GM10248 (cell line): ENCODE measurements around the gene TAS1R3.
"Not testable (repeated sequence)": the region's sequence is repeated elsewhere in the genome, so short reads cannot be mapped to it uniquely, and the experiment has no call there.

Source experiments
- CTCF ChIA-PET: fragments of 300-600 bp; sonication (Branson Sonifier 250); formaldehyde crosslinking; extraction: SDS; loops from one replicate; lab custom pipeline; 2021; ENCODE audit warnings: antibody characterized with exemption; lab: Yijun Ruan, JAX
- POLR2A ChIA-PET: fragments of 350-650 bp; sonication (Branson Sonifier 250); formaldehyde crosslinking; extraction: SDS; loops from one replicate; lab custom pipeline; 2020; ENCODE audit warnings: antibody characterized with exemption; lab: Yijun Ruan, JAX
- DNase-seq: peaks from one replicate; pipeline ENCODE4 v3.0.0; 2012; ENCODE audit errors: extremely low spot score
- CTCF ChIP-seq: IDR thresholded peaks from 2 replicates; pipeline ENCODE4 v1.5.1; 2012; ENCODE audit warnings: mild to moderate bottlenecking, low read depth; ENCODE audit errors: extremely low read depth, missing control alignments, control extremely low read depth

Gene TAS1R3

GRCh38 chr1:1361233-1361981 lies 30.3 kb downstream of the TAS1R3 start:
- ChIA-PET CTCF (interaction anchor here (2.8 kb wide), 1 partner anchor 11 kb away, joined by 15 read pairs; no protein-coding TSS in a partner anchor), POLR2A (no interaction called here)
- no peak for DNase-seq
- no peak for TF ChIP-seq CTCF

- no peak for DNase-seq
- TF ChIP-seq CTCF, result no peak
- ChIA-PET CTCF (interaction anchor here (2.8 kb wide), 1 partner anchor 10 kb away, joined by 15 read pairs; no protein-coding TSS in a partner anchor), POLR2A (no interaction called here)
Observed at GRCh38 chr1:1361982-1362423, 30.9 kb downstream of the TAS1R3 start.

- CTCF ChIA-PET, result interaction anchor here (2.8 kb wide), 1 partner anchor 8 kb away, joined by 15 read pairs; no protein-coding TSS in a partner anchor
- POLR2A ChIA-PET, result no interaction called here
- no peak for TF ChIP-seq CTCF
- no peak for DNase-seq
Observed at GRCh38 chr1:1364266-1364665, 33.2 kb downstream of the TAS1R3 start.

GRCh38 chr1:1365875-1366698 lies 35.0 kb downstream of the TAS1R3 start:
- ChIA-PET CTCF (interaction anchor here (1.2 kb wide), 1 partner anchor 18 kb away, joined by 3 read pairs; no protein-coding TSS in a partner anchor), POLR2A (no interaction called here)
- DNase-seq, result no peak
- TF ChIP-seq CTCF, result no peak

GRCh38 chr1:1366699-1367066 lies 35.6 kb downstream of the TAS1R3 start:
- ChIA-PET POLR2A (no interaction called here), CTCF (no interaction called here)
- DNase-seq, result no peak
- no peak for TF ChIP-seq CTCF

- CTCF ChIA-PET, result no interaction called here
- TF ChIP-seq CTCF, result no peak
- no peak for DNase-seq
- POLR2A ChIA-PET, result no interaction called here
Observed at GRCh38 chr1:1367315-1367714, 36.2 kb downstream of the TAS1R3 start.

- POLR2A ChIA-PET, DNase-seq: not testable (repeated sequence)
- CTCF ChIA-PET, result interaction anchor here (0.9 to 4.0 kb wide), 4 partner anchors 17 to 34 kb away, joined by 3 to 29 read pairs (median 4); no protein-coding TSS in a partner anchor
Observed at GRCh38 chr1:1370094-1370493, 39.0 kb downstream of the TAS1R3 start.
